NCI-H2227 (cell line): ENCODE measurements around the gene SRMS.
A peak's percentile ranks its signal among the peaks of the same experiment; 100 is the strongest.

ENCODE experiments used
- DNase-seq: peaks from one replicate; lab custom pipeline; 2025; ENCODE audit not compliant: unreplicated experiment; lab: John Stamatoyannopoulos, UW

SRMS gene

GRCh38 chr20:63547725-63548480, at the start of gene SRMS:
SRMS (minus strand) TSS chr20:63547749; CDS start chr20:63547463, 286 bp downstream.
- DNase-seq, result no peak

GRCh38 chr20:63596423-63596822, 48.9 kb upstream of the SRMS start:
- no peak for DNase-seq

- DNase-seq, result no peak
Measured at GRCh38 chr20:63595416-63596127, 48.0 kb upstream of the SRMS start.

- no peak for DNase-seq
Measured at GRCh38 chr20:63594043-63594561, 46.6 kb upstream of the SRMS start.

GRCh38 chr20:63592661-63593060, 45.1 kb upstream of the SRMS start:
- no peak for DNase-seq

- DNase-seq, result no peak
Measured at GRCh38 chr20:63591786-63592355, 44.3 kb upstream of the SRMS start.

- DNase-seq, result no peak
Measured at GRCh38 chr20:63591147-63591533, 43.6 kb upstream of the SRMS start.

GRCh38 chr20:63590218-63591146, 42.9 kb upstream of the SRMS start:
- DNase-seq, result no peak

- no peak for DNase-seq
Measured at GRCh38 chr20:63589261-63590217, 42.0 kb upstream of the SRMS start.

GRCh38 chr20:63588641-63589041, 41.1 kb upstream of the SRMS start:
- DNase-seq, result no peak

GRCh38 chr20:63587776-63588591, 40.4 kb upstream of the SRMS start:
- no peak for DNase-seq

- no peak for DNase-seq
Measured at GRCh38 chr20:63587256-63587655, 39.7 kb upstream of the SRMS start.

GRCh38 chr20:63586797-63587196, 39.2 kb upstream of the SRMS start:
- no peak for DNase-seq

- no peak for DNase-seq
Measured at GRCh38 chr20:63585616-63586565, 38.3 kb upstream of the SRMS start.

GRCh38 chr20:63582382-63583063, 35.0 kb upstream of the SRMS start:
- no peak for DNase-seq

- peak; percentile 27 for DNase-seq
Measured at GRCh38 chr20:63580796-63581461, 33.4 kb upstream of the SRMS start.
